CD8-positive, alpha-beta memory T cell (primary cell): ENCODE data around the gene GIT1. TPM values are rescaled to one million over a fixed set of nuclear protein-coding genes. Genes with fewer than 3 reads are reported as not detected.
A peak's percentile ranks its signal among the peaks of the same experiment; 100 is the strongest.

ENCODE experiments used
- CTCF ChIA-PET: fragments of 350-600 bp; sonication (Branson Sonifier 250); formaldehyde crosslinking; loops from one replicate; lab custom pipeline; 2021; ENCODE audit warnings: antibody characterized with exemption; lab: Charles Lee
- POLR2A ChIA-PET: fragments of 350-600 bp; sonication (Branson Sonifier 250); formaldehyde crosslinking; loops from one replicate; lab custom pipeline; 2021; ENCODE audit warnings: antibody characterized with exemption; lab: Charles Lee
- DNase-seq, 5 donors: peaks; one replicate each; pipeline versions ENCODE4 v3.0.0 to v3.0.0-alpha.2; 2020 to 2022; ENCODE audit warnings: mixed read lengths in 1 of 5
- H3K27ac ChIP-seq: one replicate; pipeline ENCODE4 v1.7.0; 2013; ENCODE audit warnings: low read depth, mild to moderate bottlenecking, low read length, moderate library complexity
- H3K27me3 ChIP-seq: 2 replicates; pipeline ENCODE4 v1.7.0; 2013; ENCODE audit warnings: low read length, mild to moderate bottlenecking; ENCODE audit not compliant: insufficient read depth, poor library complexity, severe bottlenecking
- H3K36me3 ChIP-seq: 2 replicates; pipeline ENCODE4 v1.7.0; 2013; ENCODE audit warnings: mild to moderate bottlenecking, low read length, moderate library complexity; ENCODE audit not compliant: insufficient read depth
- H3K4me1 ChIP-seq: 2 replicates; pipeline ENCODE4 v1.7.0; 2013; ENCODE audit warnings: mild to moderate bottlenecking, low read length, moderate library complexity; ENCODE audit not compliant: insufficient read depth
- H3K4me3 ChIP-seq: 2 replicates; pipeline ENCODE4 v1.7.0; 2013; ENCODE audit warnings: mild to moderate bottlenecking, low read length
- H3K9me3 ChIP-seq: 2 replicates; pipeline ENCODE4 v1.7.0; 2013; ENCODE audit warnings: mild to moderate bottlenecking, low read length
- H3K27ac Mint-ChIP-seq, 8 donors: one replicate each; pipeline ENCODE4 v1.8.0; 2020 to 2021; ENCODE audit warnings: mixed read lengths in 8 of 8, mild to moderate bottlenecking in 6 of 8, inconsistent platforms in 3 of 8, moderate library complexity in 3 of 8
- H3K27me3 Mint-ChIP-seq, 2 donors: one replicate each; pipeline ENCODE4 v1.8.0; 2020 to 2021; ENCODE audit warnings: mixed read lengths in 2 of 2, mild to moderate bottlenecking in 1 of 2, moderate library complexity in 1 of 2
- H3K36me3 Mint-ChIP-seq, 3 donors: one replicate each; pipeline ENCODE4 v1.8.0; 2020 to 2021; ENCODE audit warnings: mixed read lengths in 3 of 3, inconsistent platforms in 1 of 3, mild to moderate bottlenecking in 1 of 3
- H3K4me1 Mint-ChIP-seq, 3 donors: one replicate each; pipeline ENCODE4 v1.8.0; 2020 to 2021; ENCODE audit warnings: mixed read lengths in 3 of 3, inconsistent platforms in 1 of 3, mild to moderate bottlenecking in 1 of 3
- H3K4me3 Mint-ChIP-seq, 7 donors: one replicate each; pipeline ENCODE4 v1.8.0; 2020 to 2021; ENCODE audit warnings: mixed read lengths in 7 of 7, mild to moderate bottlenecking in 6 of 7, moderate library complexity in 4 of 7, inconsistent platforms in 2 of 7
- H3K9me3 Mint-ChIP-seq, 5 donors: one replicate each; pipeline ENCODE4 v1.8.0; 2020 to 2022; ENCODE audit warnings: mixed read lengths in 5 of 5, mild to moderate bottlenecking in 3 of 5, moderate library complexity in 2 of 5, inconsistent platforms in 1 of 5
- polyA plus RNA-seq: library from polyadenylated mRNA; unstranded; fragments of 300-500 nt; fragmentation: Illumina TruSeq; gene quantifications from one replicate; pipeline ENCODE4 v1.2.3, GENCODE V29; 2021
- total RNA-seq, 2 experiments: library from RNA; stranded (reverse); gene quantifications; one replicate each; pipeline ENCODE4 v1.2.3, GENCODE V29; 2021

The GIT1 gene
- total and polyA plus RNA-seq, 3 experiments from 2014 or later, result 25.7 to 69.8 (median 69.7) TPM

DNA sequence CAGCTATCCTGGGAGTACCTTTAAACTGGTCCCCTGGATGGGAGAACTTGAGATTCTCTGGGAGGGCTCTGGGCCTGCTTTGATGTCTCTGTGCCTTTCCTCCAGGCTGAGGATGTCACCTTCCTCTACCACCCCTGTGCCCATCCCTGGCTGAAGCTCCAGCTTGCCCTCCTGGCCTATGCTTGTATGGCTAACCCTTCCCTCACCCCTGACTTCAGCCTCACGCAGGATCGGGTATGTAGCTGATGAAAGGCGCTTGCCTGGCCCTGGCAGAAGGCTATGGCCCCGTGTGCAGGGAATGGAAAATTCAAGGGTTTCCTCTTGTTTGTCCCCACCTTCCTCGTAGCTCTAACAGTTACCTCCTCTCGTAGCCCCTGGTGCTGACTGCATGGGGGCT lies 18.0 kb downstream of the GIT1 start:
- Histone ChIP-seq H3K27ac (no peak overlapping the region), H3K9me3 (no peaks in the 10 kb centered on the region), H3K4me1 (peaks cover 6% of the 10 kb centered on the region), H3K27me3 (no peaks in the 10 kb centered on the region), H3K4me3 (no peak overlapping the region), H3K36me3 (no peaks in the 10 kb centered on the region)
- peaks cover 13 to 22% (median 16%) of the 10 kb centered on the region in 3 donors for H3K4me1 Mint-ChIP-seq
- CTCF ChIA-PET, result interaction anchor here (0.7 to 26.2 kb wide), 5 partner anchors 8 to 201 kb away, joined by 3 to 436 read pairs (median 81); partner anchors contain the start of gene ANKRD13B
- peak overlapping the region in 2 of 7 donors; percentile 15 to 16 for H3K4me3 Mint-ChIP-seq
- DNase-seq, result peak in 1 of 5 donors; percentile 45
- H3K27ac Mint-ChIP-seq, result no peak overlapping the region
- POLR2A ChIA-PET, result no interaction called here
- no peaks in the 10 kb centered on the region for H3K9me3 Mint-ChIP-seq
- peaks cover 0 to 39% (median 0%) of the 10 kb centered on the region in 3 donors for H3K36me3 Mint-ChIP-seq
- H3K27me3 Mint-ChIP-seq, result no peaks in the 10 kb centered on the region

DNA sequence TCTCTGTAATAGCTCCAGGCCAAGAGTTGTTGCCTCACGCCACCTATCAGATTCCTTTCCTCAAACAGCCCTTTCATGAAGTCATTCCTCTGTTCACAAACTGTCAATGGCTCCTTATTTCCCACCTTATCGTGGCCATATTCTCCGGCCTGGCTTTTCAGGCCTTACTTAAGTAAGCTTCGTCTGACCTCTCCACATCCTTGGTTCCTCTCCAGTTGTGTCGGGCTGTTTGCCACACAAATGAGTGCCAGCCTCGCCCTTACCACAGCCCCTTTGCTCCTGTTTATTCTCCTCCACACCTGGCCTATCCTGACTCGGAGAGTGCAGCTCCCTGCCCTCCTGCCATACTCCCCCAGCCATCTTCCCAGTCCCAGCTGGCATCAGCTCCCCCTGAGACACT lies 18.9 kb downstream of the GIT1 start:
- peaks cover 19 to 28% (median 22%) of the 10 kb centered on the region in 3 donors for H3K4me1 Mint-ChIP-seq
- no peaks in the 10 kb centered on the region for H3K9me3 Mint-ChIP-seq
- peak overlapping the region; percentile 12 to 89 (median 59) for H3K4me3 Mint-ChIP-seq
- Histone ChIP-seq H3K36me3 (no peaks in the 10 kb centered on the region), H3K27me3 (no peaks in the 10 kb centered on the region), H3K4me3 (no peak overlapping the region), H3K4me1 (peaks cover 11% of the 10 kb centered on the region), H3K9me3 (no peaks in the 10 kb centered on the region), H3K27ac (no peak overlapping the region)
- peak overlapping the region in 4 of 8 donors; percentile 3 to 81 (median 55) for H3K27ac Mint-ChIP-seq
- DNase-seq, result peak in 1 of 5 donors; percentile 16
- POLR2A ChIA-PET, result no interaction called here
- H3K27me3 Mint-ChIP-seq, result no peaks in the 10 kb centered on the region
- H3K36me3 Mint-ChIP-seq, result peaks cover 0 to 34% (median 0%) of the 10 kb centered on the region in 3 donors
- CTCF ChIA-PET, result interaction anchor here (6.6 to 26.2 kb wide), 4 partner anchors 9 to 200 kb away, joined by 46 to 436 read pairs (median 97); partner anchors contain the start of gene ANKRD13B

DNA sequence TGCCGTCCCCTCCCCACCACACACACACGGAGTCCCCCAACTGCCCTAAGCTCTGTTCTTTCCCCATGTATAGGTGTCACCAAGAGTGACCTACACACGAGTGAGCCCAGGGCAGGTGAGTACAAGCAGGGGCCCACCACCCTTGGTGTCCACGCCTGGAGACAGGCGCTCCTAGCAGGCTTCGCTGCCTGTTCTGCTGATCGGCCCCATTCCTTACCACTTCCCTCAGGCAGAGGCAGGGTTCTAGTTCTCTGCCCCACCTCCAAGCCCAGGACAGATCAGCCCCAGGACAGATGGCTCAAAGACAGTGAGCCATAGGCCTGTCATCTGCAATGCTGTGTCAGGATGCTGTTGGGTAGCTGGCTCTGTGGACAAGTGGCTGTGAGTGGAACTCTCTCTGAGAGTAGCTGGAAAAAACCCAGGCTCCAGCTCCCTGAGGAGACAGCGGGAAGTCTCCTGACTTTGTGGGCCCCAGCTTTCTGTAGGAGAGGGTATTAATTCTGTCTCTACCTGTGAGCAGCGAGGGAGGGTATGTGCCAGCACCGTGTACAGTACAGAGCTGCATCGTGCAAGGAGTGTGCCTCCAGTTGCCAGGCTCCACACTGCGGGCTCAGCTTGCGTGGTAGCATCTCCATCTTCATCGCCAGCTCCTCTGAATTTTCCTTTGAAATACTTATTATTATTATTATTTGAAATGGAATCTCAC lies 20.1 kb downstream of the GIT1 start:
- Mint-ChIP-seq H3K4me3 (peak overlapping the region; percentile 83 to 95 (median 86)), H3K4me1 (peaks cover 25 to 37% (median 30%) of the 10 kb centered on the region in 3 donors), H3K9me3 (no peaks in the 10 kb centered on the region), H3K36me3 (peaks cover 0 to 22% (median 0%) of the 10 kb centered on the region in 3 donors), H3K27me3 (no peaks in the 10 kb centered on the region), H3K27ac (peak overlapping the region in 7 of 8 donors; percentile 73 to 93 (median 83))
- peak overlapping the region; percentile 15 for H3K4me3 ChIP-seq
- peaks cover 20% of the 10 kb centered on the region for H3K4me1 ChIP-seq
- H3K27ac ChIP-seq, result no peak overlapping the region
- no peaks in the 10 kb centered on the region for H3K9me3 ChIP-seq
- ChIA-PET POLR2A (interaction anchor here (1.0 to 2.0 kb wide), 2 partner anchors 23 to 275 kb away, joined by 3 to 9 read pairs; partner anchors contain the start of genes ANKRD13B and NUFIP2), CTCF (interaction anchor here (6.6 to 26.2 kb wide), 4 partner anchors 10 to 199 kb away, joined by 46 to 436 read pairs (median 97); partner anchors contain the start of gene ANKRD13B)
- H3K27me3 ChIP-seq, result no peaks in the 10 kb centered on the region
- no peaks in the 10 kb centered on the region for H3K36me3 ChIP-seq
- no peak for DNase-seq

DNA sequence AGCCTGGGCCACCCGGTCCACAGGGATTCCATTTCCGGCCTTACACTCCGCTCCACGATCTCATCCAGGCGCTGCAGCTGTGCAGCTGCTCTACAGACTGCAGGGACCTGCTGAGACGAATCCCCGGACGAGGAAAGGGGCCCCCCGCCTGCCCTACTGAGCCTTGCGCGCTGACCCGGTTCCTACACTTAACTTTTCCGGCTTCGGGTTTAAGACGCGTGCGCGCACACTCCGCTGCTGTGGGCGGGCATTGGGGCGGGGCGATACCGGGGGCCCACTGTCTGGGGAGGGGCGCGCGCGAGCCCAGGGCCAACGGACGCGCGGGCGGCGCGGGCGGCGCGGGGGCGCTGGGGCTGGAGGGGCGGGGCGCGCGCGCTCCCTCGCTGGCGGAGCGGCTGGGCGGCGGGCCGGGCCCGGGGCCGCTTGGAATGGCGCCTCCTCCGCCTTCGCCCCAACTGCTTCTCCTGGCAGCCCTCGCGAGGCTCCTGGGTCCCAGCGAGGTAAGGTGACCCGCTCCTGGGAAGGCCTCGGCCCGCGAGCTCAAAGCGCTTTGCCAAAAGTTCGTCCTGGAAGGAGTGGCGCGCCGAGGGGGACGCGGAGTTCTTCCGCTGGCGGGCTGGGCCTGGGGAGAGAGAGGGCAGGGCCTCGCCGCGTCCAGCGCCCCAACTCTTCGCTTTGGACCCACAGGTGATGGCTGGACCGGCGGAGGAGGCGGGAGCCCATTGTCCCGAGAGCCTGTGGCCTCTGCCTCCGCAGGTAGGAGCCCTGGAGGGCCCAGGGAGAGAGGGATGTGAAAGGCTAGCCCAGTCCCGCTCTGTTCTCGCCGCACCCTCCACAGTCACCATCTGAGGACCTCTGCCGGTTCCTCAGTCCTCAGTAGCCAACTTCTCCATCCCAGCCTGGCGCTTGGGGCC lies 20.9 kb downstream of the GIT1 start, which contains the start of gene TP53I13:
Gene TP53I13 (plus strand): TSS at position 371 of the 914 bp plus-strand sequence. CDS start 58 bp downstream, at position 429.
- peak within 1 kb of the TSS; percentile 81 to 98 (median 94) for H3K27ac Mint-ChIP-seq
- peak within 1 kb of the TSS; percentile 59 for H3K4me3 ChIP-seq

DNA sequence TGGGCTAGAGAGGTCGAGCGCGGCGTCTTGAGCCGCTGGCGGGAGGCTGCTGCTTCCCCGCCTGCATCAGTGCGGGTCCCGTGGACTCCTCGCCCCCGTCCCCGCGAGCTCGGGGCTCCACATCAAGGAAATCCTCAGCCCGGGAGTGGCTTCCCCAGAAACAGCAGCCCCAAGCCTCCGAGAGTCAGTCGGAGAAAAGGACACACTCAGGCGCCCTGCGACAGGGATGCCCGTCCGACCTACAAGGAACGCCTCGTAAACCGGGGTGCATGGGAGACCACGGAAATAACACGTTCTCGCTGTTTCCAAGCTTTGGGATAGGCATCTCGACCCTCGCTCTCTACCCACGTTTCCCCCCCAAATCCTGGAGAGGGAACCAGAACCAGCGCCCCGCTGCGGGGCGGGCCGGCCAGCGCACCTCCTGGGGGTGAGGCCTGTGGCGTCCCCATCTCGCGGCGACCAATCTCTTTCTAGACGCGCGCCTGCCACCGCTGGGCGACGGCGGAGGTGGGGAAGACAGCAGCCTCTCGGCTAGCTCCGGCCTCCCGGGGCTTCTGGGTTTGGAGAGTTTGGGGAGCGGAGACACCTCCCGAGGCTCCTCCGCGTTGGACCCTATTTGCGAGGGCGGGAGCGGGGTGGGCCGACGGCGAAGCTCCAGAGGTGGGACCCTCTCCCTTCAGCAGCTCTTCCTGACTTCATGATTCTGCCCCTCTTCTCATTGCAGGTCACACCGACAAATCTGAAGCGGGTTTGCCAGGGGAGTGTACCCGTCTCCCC lies 21.7 kb downstream of the GIT1 start:
- Histone ChIP-seq H3K4me3 (peak overlapping the region; percentile 59), H3K27ac (peak overlapping the region; percentile 63), H3K27me3 (no peaks in the 10 kb centered on the region), H3K4me1 (peaks cover 25% of the 10 kb centered on the region), H3K36me3 (peaks cover 4% of the 10 kb centered on the region), H3K9me3 (no peaks in the 10 kb centered on the region)
- Mint-ChIP-seq H3K27me3 (no peaks in the 10 kb centered on the region), H3K4me3 (peak overlapping the region; percentile 91 to 99 (median 97)), H3K36me3 (peaks cover 0 to 15% (median 4%) of the 10 kb centered on the region in 3 donors), H3K4me1 (peaks cover 35 to 49% (median 42%) of the 10 kb centered on the region in 3 donors), H3K27ac (peak overlapping the region; percentile 81 to 98 (median 94)), H3K9me3 (no peaks in the 10 kb centered on the region)
- peak; percentile 65 to 86 (median 72) for DNase-seq
- ChIA-PET POLR2A (interaction anchor here (0.8 to 2.9 kb wide), 8 partner anchors 11 to 997 kb away, joined by 3 to 18 read pairs (median 7); partner anchors contain the start of genes ANKRD13B and PIGS), CTCF (interaction anchor here (0.6 to 26.2 kb wide), 11 partner anchors 11 to 213 kb away, joined by 3 to 436 read pairs (median 3); no protein-coding TSS in a partner anchor)

More for the DNA sequence above, 20.9 kb downstream of the GIT1 start, which contains the start of gene TP53I13:
- CTCF ChIA-PET, result interaction anchor here (0.6 to 26.2 kb wide), 13 partner anchors 11 to 213 kb away, joined by 3 to 436 read pairs (median 8); partner anchors contain the start of gene ANKRD13B
- Histone ChIP-seq H3K4me1 (peaks cover 25% of the 10 kb centered on the region), H3K36me3 (peaks cover 4% of the 10 kb centered on the region), H3K9me3 (no peaks in the 10 kb centered on the region), H3K27me3 (no peaks in the 10 kb centered on the region), H3K27ac (peak within 1 kb of the TSS; percentile 63)
- no peaks in the 10 kb centered on the region for H3K27me3 Mint-ChIP-seq
- no peaks in the 10 kb centered on the region for H3K9me3 Mint-ChIP-seq
- H3K36me3 Mint-ChIP-seq, result peaks cover 0 to 20% (median 4%) of the 10 kb centered on the region in 3 donors
- peak; percentile 78 to 92 (median 83) for DNase-seq
- H3K4me3 Mint-ChIP-seq, result peak within 1 kb of the TSS; percentile 91 to 99 (median 97)
- POLR2A ChIA-PET, result interaction anchor here (0.8 to 2.9 kb wide), 8 partner anchors 12 to 420 kb away, joined by 3 to 18 read pairs (median 7); partner anchors contain the start of genes ANKRD13B and NUFIP2
- peaks cover 31 to 45% (median 38%) of the 10 kb centered on the region in 3 donors for H3K4me1 Mint-ChIP-seq

DNA sequence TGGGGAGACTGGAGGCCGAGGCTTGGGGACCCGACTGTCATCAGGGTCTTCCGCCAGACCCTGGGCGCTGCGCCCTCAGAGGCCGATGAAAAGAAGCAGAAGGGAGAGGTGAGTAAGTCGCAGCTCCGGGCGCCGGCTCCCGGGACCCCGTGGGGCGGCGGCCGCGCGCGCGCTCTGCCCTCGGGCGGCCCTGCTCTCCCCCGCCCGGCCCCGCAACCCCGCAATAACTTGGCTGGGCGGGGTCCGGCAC lies 22.2 kb downstream of the GIT1 start:
- Histone ChIP-seq H3K27ac (peak overlapping the region; percentile 63), H3K36me3 (peaks cover 7% of the 10 kb centered on the region), H3K27me3 (no peaks in the 10 kb centered on the region), H3K9me3 (no peaks in the 10 kb centered on the region), H3K4me1 (peaks cover 25% of the 10 kb centered on the region), H3K4me3 (peak overlapping the region; percentile 59)
- ChIA-PET POLR2A (interaction anchor here (1.0 to 2.9 kb wide), 8 partner anchors 10 to 996 kb away, joined by 3 to 18 read pairs (median 7); partner anchors contain the start of genes ANKRD13B and PIGS), CTCF (interaction anchor here (1.3 to 26.2 kb wide), 5 partner anchors 10 to 197 kb away, joined by 8 to 436 read pairs (median 11); no protein-coding TSS in a partner anchor)
- Mint-ChIP-seq H3K27me3 (no peaks in the 10 kb centered on the region), H3K36me3 (peaks cover 0 to 20% (median 4%) of the 10 kb centered on the region in 3 donors), H3K9me3 (no peaks in the 10 kb centered on the region), H3K27ac (peak overlapping the region in 7 of 8 donors; percentile 37 to 95 (median 74)), H3K4me1 (peaks cover 40 to 54% (median 47%) of the 10 kb centered on the region in 3 donors), H3K4me3 (peak overlapping the region; percentile 91 to 99 (median 97))
- DNase-seq, result no peak
